Neuronal stem cell (in vitro differentiated cells): ENCODE results near the gene DNHD1.

Source experiments
- DNase-seq: peaks from one replicate; pipeline ENCODE4 v3.0.0-alpha.2; 2013; ENCODE audit warnings: low spot score
- H2AFZ ChIP-seq: one replicate; pipeline ENCODE4 v1.6.1; 2013; ENCODE audit warnings: mild to moderate bottlenecking, low read length, inconsistent platforms
- H2AK5ac ChIP-seq: 2 replicates; pipeline ENCODE4 v1.6.1; 2013; ENCODE audit warnings: low read depth, mild to moderate bottlenecking, inconsistent platforms, low read length, moderate library complexity, mixed read lengths
- H2BK120ac ChIP-seq: 2 replicates; pipeline ENCODE4 v1.6.1; 2013; ENCODE audit warnings: low read depth, mild to moderate bottlenecking, inconsistent platforms, low read length, moderate library complexity, mixed read lengths
- H2BK12ac ChIP-seq: one replicate; pipeline ENCODE4 v1.6.1; 2013; ENCODE audit warnings: low read length, inconsistent platforms
- H2BK15ac ChIP-seq: 2 replicates; pipeline ENCODE4 v1.6.1; 2013; ENCODE audit warnings: mild to moderate bottlenecking, low read length, inconsistent platforms, mixed read lengths
- H2BK5ac ChIP-seq: one replicate; pipeline ENCODE4 v1.6.1; 2013; ENCODE audit warnings: inconsistent platforms, mild to moderate bottlenecking, low read length, moderate library complexity
- H3K14ac ChIP-seq: one replicate; pipeline ENCODE4 v1.6.1; 2013; ENCODE audit warnings: low read length, inconsistent platforms
- H3K18ac ChIP-seq: 2 replicates; pipeline ENCODE4 v1.6.1; 2013; ENCODE audit warnings: low read length, inconsistent platforms
- H3K23ac ChIP-seq: 2 replicates; pipeline ENCODE4 v1.6.1; 2013; ENCODE audit warnings: low read depth, mild to moderate bottlenecking, mixed read lengths, low read length, inconsistent platforms; ENCODE audit not compliant: poor library complexity
- H3K27ac ChIP-seq: replicated peaks from 3 replicates; pipeline ENCODE4 v1.5.1; 2013; ENCODE audit warnings: low read length, inconsistent platforms
- H3K27me3 ChIP-seq, 3 experiments: 2 replicates each; pipeline ENCODE4 v1.6.1; 2013; ENCODE audit warnings: low read length in 3 of 3, mild to moderate bottlenecking in 2 of 3, inconsistent platforms in 1 of 3, low read depth in 1 of 3, mixed read lengths in 1 of 3, moderate library complexity in 1 of 3; ENCODE audit not compliant: control insufficient read depth in 3 of 3, insufficient read depth in 3 of 3
- H3K36me3 ChIP-seq, 2 donors: replicated peaks in 1 of 2; 2 replicates each; pipeline ENCODE4 v1.6.1; 2013; ENCODE audit warnings: low read length in 2 of 2; ENCODE audit not compliant: control insufficient read depth in 2 of 2, insufficient read depth in 2 of 2
- H3K4ac ChIP-seq: 2 replicates; pipeline ENCODE4 v1.6.1; 2013; ENCODE audit warnings: inconsistent platforms, mild to moderate bottlenecking, low read length, moderate library complexity
- H3K4me1 ChIP-seq, 2 donors: 1 replicate in 1 of 2; 2 replicates in 1 of 2; pipeline ENCODE4 v1.6.1; 2013; ENCODE audit warnings: low read length in 2 of 2, low read depth in 1 of 2; ENCODE audit not compliant: control insufficient read depth in 2 of 2, insufficient read depth in 1 of 2
- H3K4me2 ChIP-seq: one replicate; pipeline ENCODE4 v1.6.1; 2013; ENCODE audit warnings: mild to moderate bottlenecking, low read length, inconsistent platforms; ENCODE audit not compliant: insufficient read depth, poor library complexity, severe bottlenecking
- H3K4me3 ChIP-seq, 2 donors: 2 replicates each; pipeline ENCODE4 v1.5.1; 2013; ENCODE audit warnings: low read length in 2 of 2, mild to moderate bottlenecking in 2 of 2, inconsistent platforms in 1 of 2, moderate library complexity in 1 of 2
- H3K79me1 ChIP-seq: one replicate; pipeline ENCODE4 v1.6.1; 2013; ENCODE audit warnings: low read depth, mild to moderate bottlenecking, inconsistent platforms, low read length, moderate library complexity
- H3K9ac ChIP-seq: one replicate; pipeline ENCODE4 v1.6.1; 2013; ENCODE audit warnings: mild to moderate bottlenecking, low read depth, low read length, inconsistent platforms; ENCODE audit not compliant: poor library complexity
- H3K9me3 ChIP-seq, 2 donors: replicated peaks in 1 of 2; 2 replicates each; pipeline versions ENCODE3 to v1.6.1; 2013; ENCODE audit warnings: low read length in 2 of 2, mild to moderate bottlenecking in 2 of 2, inconsistent platforms in 1 of 2, low read depth in 1 of 2, mixed read lengths in 1 of 2, moderate library complexity in 1 of 2; ENCODE audit not compliant: control insufficient read depth in 2 of 2, insufficient read depth in 1 of 2
- H4K8ac ChIP-seq: one replicate; pipeline ENCODE4 v1.6.1; 2013; ENCODE audit warnings: low read depth, mild to moderate bottlenecking, inconsistent platforms, low read length, moderate library complexity
- H4K91ac ChIP-seq: one replicate; pipeline ENCODE4 v1.6.1; 2013; ENCODE audit warnings: low read length, low read depth, mild to moderate bottlenecking, inconsistent platforms; ENCODE audit not compliant: poor library complexity
- WGBS, 2 donors: extraction: QIAGEN DNeasy Blood & Tissue Kit; methylation state at CpG; one replicate each; pipeline ENCODE4 v1.1.7; 2013; ENCODE audit warnings: missing lambda C conversion rate in 2 of 2, mixed read lengths in 1 of 2; ENCODE audit not compliant: insufficient read length in 2 of 2, insufficient replicate concordance in 1 of 2; ENCODE audit errors: extremely low coverage in 2 of 2; 5-methylcytosine and 5-hydroxymethylcytosine counted together

DNHD1 gene

GRCh38 chr11:6576471-6577373 is 79.6 kb downstream of the DNHD1 start:
- no peaks in the 10 kb centered on the region for H3K4me1 ChIP-seq
- no peak overlapping the region for H3K4ac ChIP-seq
- H3K18ac ChIP-seq: no peak overlapping the region
- H2BK15ac ChIP-seq: no peak overlapping the region
- H3K27ac ChIP-seq: no peak overlapping the region
- H3K14ac ChIP-seq: no peak overlapping the region
- H3K79me1 ChIP-seq: no peaks in the 10 kb centered on the region
- no peak overlapping the region for H2AK5ac ChIP-seq
- no peak overlapping the region for H3K4me3 ChIP-seq
- H3K23ac ChIP-seq: no peak overlapping the region
- peaks cover 0 to 4% of the 10 kb centered on the region in 2 donors for H3K9me3 ChIP-seq
- no peak overlapping the region for H2AFZ ChIP-seq
- H4K8ac ChIP-seq: no peak overlapping the region
- H3K9ac ChIP-seq: no peak overlapping the region
- H3K27me3 ChIP-seq: no peaks in the 10 kb centered on the region
- H3K36me3 ChIP-seq: no peaks in the 10 kb centered on the region
- H2BK5ac ChIP-seq: no peak overlapping the region
- H2BK12ac ChIP-seq: no peak overlapping the region
- WGBS, 2 donors: no CpG with 5 or more reads among the region's 6 CpGs
- H4K91ac ChIP-seq: no peak overlapping the region
- DNase-seq: no peak
- no peak overlapping the region for H2BK120ac ChIP-seq
- H3K4me2 ChIP-seq: no peak overlapping the region

DNA sequence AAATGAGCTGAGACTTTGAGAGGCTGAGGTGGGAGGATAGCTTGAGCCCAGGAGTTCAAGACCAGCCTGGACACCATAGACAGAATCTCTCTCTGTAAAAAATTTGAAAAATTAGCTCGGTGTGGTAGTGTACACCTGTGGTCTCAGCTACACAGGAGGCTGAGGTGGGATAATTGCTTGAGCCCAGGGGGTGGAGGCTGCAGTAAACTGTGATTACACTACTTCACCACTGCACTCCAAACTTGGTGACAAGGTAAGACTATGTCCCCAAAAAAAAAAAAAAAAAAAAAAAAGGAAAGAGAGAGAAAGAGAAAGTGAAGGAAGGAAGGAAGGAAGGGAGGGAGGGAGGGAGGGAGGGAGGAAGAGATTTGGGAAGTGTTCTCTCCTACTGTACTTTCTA is 81.1 kb downstream of the DNHD1 start:
- no peaks in the 10 kb centered on the region for H3K79me1 ChIP-seq
- H2AFZ ChIP-seq: no peak overlapping the region
- H3K27me3 ChIP-seq: no peaks in the 10 kb centered on the region
- H2AK5ac ChIP-seq: no peak overlapping the region
- DNase-seq: no peak
- H3K27ac ChIP-seq: no peak overlapping the region
- no peak overlapping the region for H2BK15ac ChIP-seq
- no peak overlapping the region for H3K9ac ChIP-seq
- no peak overlapping the region for H3K14ac ChIP-seq
- H3K4me3 ChIP-seq: no peak overlapping the region
- no peak overlapping the region for H2BK120ac ChIP-seq
- peaks cover 2 to 4% of the 10 kb centered on the region in 2 donors for H3K9me3 ChIP-seq
- H3K4me1 ChIP-seq: no peaks in the 10 kb centered on the region
- no peak overlapping the region for H3K18ac ChIP-seq
- no peak overlapping the region for H3K23ac ChIP-seq
- no peak overlapping the region for H3K4ac ChIP-seq
- no peak overlapping the region for H2BK12ac ChIP-seq
- WGBS, 2 donors: no CpG with 5 or more reads among the region's 1 CpG
- no peaks in the 10 kb centered on the region for H3K36me3 ChIP-seq
- no peak overlapping the region for H4K91ac ChIP-seq
- no peak overlapping the region for H2BK5ac ChIP-seq
- no peak overlapping the region for H3K4me2 ChIP-seq
- no peak overlapping the region for H4K8ac ChIP-seq

- no peak for DNase-seq
- Histone ChIP-seq H3K27me3 (no peaks in the 10 kb centered on the region), H2AFZ (no peak overlapping the region), H3K9me3 (peaks cover 4 to 17% of the 10 kb centered on the region in 2 donors), H3K79me1 (no peaks in the 10 kb centered on the region), H3K9ac (no peak overlapping the region), H2BK15ac (no peak overlapping the region), H4K8ac (no peak overlapping the region), H3K18ac (no peak overlapping the region), H4K91ac (no peak overlapping the region), H3K23ac (no peak overlapping the region), H2AK5ac (no peak overlapping the region), H3K4me3 (no peak overlapping the region), H3K4me2 (no peak overlapping the region), H3K4me1 (no peaks in the 10 kb centered on the region), H3K36me3 (no peaks in the 10 kb centered on the region), H3K14ac (no peak overlapping the region), H2BK120ac (no peak overlapping the region), H2BK5ac (no peak overlapping the region), H2BK12ac (no peak overlapping the region), H3K4ac (no peak overlapping the region), H3K27ac (no peak overlapping the region)
- no CpG with 5 or more reads among the region's 2 CpGs for WGBS, 2 donors
These were observed 82.6 kb downstream of the DNHD1 start for GRCh38 chr11:6579681-6580080.

GRCh38 chr11:6583584-6583983 is 86.5 kb downstream of the DNHD1 start:
- no peak overlapping the region for H2BK15ac ChIP-seq
- DNase-seq: no peak
- H2BK120ac ChIP-seq: no peak overlapping the region
- H4K8ac ChIP-seq: no peak overlapping the region
- H3K27me3 ChIP-seq: no peaks in the 10 kb centered on the region
- H3K4ac ChIP-seq: no peak overlapping the region
- no peak overlapping the region for H3K27ac ChIP-seq
- no peak overlapping the region for H4K91ac ChIP-seq
- H2AFZ ChIP-seq: no peak overlapping the region
- WGBS, 2 donors: no CpG with 5 or more reads among the region's 1 CpG
- H3K23ac ChIP-seq: no peak overlapping the region
- peaks cover 0 to 2% of the 10 kb centered on the region in 2 donors for H3K4me1 ChIP-seq
- H3K4me3 ChIP-seq: no peak overlapping the region
- H3K9me3 ChIP-seq: peaks cover 8 to 23% of the 10 kb centered on the region in 2 donors
- no peak overlapping the region for H3K14ac ChIP-seq
- H3K79me1 ChIP-seq: peaks cover 5% of the 10 kb centered on the region
- no peak overlapping the region for H2BK12ac ChIP-seq
- H3K18ac ChIP-seq: no peak overlapping the region
- peaks cover 0 to 4% of the 10 kb centered on the region in 2 donors for H3K36me3 ChIP-seq
- H2AK5ac ChIP-seq: no peak overlapping the region
- no peak overlapping the region for H2BK5ac ChIP-seq
- no peak overlapping the region for H3K9ac ChIP-seq
- H3K4me2 ChIP-seq: no peak overlapping the region
